Right hindlimb (tissue), 1 donor: ENCODE measurements around the gene SPATS2L.

Experiments used
- DNase-seq: peaks from one replicate; pipeline ENCODE4 v3.0.0-alpha.2; 2018

Gene SPATS2L

DNA sequence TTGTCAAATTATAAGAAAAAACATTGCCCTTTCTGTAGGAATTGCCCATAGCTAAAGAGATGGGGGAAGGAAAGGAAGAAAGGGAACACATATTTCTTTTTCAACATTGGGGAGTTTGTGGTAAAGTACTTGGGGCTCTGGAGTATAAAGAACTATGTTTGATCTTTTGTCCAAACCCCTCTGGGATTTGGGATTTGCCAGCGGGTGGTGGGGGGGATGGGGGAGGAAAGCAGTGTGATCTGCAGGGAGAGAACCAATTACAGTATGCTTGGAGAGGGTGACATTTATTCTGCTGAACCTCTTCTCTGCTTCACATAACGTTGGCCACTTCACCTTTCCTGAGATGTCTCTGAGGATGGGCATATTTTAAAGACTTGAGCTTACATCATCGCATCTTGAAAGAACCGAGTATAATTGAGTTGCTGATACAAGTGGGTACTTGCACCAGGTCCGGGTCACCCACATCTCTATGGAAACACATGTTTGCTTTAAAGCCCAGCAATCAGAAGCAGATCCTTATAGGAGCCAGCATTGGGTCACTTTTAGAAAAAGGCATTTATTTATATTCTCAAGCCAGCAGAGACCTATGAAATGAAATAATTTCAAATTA is 73.1 kb downstream of the SPATS2L start:
- no peak for DNase-seq

DNA sequence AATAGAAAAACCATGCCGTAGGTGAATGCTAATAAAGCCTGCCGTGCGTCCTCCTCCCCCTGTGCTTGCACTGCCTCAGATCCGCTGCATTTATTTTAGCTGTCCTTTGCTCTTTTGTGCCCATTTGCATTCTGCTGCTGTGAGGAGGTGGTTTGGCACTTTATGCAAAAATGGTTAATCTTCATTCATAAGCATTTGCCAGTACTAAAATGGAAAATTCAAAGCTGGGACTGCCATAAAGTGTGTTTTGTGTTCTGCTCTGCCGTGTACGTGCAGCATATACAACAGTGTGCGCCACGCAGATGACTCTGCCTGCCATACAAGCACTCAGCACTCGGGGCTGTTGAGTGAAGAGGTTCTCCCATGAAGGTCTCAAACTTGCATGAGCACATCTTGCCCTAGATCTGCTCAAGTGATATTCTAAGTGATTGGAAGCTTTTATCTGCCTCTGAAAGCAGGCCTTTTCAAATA is 73.6 kb downstream of the SPATS2L start:
- no peak for DNase-seq

DNA sequence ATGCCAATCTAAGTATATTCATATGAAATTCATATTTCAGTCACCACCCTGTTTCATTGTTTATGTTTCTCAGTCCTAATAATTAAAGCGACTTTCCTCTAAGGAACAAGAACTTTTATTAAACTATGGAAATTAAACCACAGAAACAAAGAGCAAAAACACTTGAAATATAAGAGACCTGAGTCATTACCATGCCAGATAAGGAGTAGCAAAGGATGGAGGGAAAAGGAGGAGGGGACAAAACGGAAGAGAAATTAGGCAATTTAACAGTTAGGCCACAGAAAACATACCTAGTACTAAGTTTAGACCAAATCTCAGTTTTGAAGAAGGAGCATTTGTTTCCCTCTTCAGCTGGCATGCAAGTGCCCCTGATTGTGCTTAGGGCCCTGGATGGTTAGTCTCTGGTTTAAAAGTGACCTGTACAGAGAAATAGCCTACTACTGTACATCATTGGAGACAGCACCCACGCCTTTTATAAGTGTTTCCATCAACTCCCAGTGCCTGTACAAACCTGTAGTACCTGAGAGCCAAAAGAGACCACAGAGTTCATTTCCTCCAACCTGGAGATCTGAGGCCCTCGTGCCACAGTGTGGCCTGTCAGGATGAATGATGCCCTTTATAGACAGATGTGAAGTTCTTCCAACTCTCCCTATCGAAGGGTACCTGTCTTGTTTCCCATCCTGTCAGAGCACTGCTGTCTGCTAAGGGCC is 74.5 kb downstream of the SPATS2L start:
- no peak for DNase-seq

DNA sequence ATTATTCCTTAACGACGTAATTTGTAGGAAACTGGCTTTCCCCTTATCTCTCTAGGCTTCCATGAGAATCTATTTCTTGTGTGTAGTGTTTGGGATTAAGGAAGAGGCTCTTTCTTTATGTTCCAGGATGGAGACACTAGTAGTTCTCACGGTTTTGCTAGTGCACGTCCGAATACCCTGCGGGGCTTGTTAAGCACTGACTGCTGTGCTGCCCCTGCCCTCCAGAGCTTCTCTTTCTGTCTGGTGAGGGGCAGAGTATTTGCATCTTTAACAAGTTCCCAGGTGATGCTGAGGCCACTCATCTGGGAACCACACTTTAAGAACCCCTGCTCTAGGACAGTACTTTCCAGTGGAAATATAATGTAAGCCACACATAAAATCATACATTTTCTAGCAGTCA is 76.4 kb downstream of the SPATS2L start:
- no peak for DNase-seq

DNA sequence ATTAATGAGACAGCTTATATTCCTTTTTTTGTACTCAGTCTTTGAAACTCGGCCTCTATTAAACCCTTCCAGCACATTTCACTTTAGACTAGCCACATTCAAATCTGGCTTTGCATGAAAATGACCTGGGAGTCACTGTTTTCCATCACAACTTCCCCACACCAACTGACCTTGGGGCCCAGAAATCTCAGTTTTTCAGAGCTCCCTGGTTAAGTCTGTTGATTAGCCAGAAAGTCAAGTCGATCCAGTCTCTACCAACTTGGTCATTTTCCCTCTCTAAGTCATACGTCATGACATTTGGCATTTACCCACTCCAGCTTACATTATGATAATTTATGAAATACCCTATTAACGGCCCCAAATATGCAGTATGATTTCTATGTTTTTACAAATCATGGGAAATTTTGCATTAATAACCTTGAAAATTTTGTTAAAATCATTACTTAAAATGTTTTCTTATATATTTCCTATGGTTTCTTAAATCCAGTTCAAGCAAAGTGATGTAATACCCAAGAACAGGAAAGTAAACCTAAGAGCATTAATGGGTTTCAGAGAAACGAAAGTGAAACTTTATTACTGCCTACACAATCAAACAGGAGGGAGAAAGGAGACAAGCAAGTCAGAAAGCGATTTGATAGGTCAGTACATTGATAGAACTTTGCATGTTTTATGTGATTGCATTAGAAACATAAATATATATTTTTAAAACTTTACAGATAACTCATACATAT is 77.1 kb downstream of the SPATS2L start:
- no peak for DNase-seq

DNA sequence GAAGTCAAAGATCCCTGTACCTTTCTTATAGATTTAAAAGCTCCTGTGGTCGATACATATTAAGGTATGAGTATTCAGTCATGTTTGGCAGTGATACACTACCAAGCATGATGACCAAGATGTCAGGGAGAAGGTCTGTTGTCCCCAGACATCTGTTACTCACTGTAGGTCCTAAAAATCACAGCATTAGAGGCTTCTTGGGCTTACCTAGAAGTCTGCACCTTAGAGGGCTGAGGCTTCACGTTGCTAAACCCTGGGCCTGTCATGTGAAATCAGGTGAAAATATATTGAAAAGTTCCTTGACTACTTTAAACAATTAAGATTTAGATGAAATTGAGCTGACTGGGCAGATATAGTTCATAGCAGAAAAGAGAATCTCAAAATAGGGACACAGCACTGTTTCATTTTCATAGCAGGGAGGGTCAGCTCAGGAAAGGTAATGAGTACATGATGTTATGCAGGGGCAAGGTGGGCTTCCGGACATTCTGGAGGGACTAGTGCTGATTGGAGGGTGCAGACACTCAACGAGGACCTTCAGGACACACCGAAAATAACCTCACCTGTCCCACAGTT is 78.7 kb downstream of the SPATS2L start:
- DNase-seq: no peak

DNA sequence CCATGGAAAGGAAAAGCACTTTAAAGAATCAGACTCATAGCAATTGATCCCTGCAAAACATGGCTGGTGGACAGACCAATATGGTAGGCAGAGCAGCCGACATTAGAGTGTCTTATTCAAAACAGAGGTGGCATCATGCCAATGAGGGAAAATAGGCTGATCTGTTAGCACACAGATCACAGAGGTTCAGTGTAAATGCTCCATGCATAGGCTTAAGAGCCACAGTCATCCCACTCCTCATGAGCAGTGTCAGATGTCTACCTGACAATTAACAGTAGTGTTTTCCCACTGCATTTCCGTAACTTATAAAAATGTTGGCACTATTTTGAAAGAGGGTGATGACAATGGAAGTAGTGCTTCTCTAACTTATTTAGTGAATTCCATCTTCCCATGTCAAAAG is 86.7 kb downstream of the SPATS2L start:
- no peak for DNase-seq

DNA sequence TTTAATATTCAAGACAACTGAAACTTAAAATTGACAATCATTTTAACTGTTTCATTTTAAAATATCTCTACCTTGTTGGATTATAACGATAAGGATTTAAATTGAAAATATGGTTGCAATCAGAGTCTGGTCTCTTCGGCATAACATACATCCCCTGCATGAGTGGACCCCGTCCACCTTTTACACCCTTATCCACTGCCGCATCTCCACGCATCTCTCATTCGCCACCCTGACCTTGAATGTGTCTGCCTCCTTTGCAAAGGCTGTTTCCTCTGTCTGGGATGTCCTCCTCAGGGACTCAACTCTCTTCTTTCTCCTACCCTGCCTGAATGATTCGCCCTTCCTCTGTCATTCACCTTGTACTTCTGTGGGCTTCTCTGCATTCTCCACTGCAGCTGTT is 87.6 kb downstream of the SPATS2L start:
- no peak for DNase-seq

DNA sequence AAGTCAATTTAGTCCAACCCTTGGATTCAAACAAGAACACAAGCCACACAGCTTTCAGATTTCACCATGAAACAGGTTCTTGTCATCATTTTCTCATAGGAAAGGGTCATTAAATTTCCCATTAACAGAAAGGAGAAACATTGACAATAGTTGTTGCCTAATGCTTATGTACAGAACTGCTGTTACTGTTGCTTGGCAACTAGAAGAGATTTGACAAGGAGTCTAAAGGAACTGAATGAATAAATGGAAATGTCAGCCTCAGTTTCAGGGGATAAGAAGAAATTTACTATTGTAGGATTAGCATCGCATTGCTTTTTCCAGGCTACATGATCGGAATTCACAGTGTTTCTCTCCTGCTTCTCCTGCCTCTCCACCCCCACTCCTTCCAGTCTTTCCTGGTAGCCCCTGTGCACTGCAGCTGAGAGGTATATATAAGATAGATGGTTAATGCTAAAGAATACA is 90.3 kb downstream of the SPATS2L start:
- no peak for DNase-seq

DNA sequence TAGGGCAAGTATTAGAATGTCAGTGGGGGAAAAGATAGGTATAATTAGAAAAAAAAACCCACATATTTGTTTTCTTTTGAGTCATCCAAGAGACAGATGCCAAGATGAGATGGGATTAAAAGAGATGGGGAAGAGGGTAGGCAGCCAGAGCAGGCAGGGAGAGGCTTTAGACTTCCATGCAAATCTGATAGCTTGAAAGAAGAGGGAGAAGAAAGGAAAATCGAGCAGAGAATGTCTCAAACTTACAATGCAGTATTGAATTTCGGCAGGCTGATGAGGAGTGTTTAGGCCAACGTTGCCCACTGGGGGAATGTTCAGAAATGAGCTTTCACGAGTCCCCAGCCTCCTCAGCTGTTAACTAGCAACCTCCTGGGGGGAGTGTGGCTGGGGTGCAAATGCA is 91.3 kb downstream of the SPATS2L start:
- DNase-seq: no peak

DNA sequence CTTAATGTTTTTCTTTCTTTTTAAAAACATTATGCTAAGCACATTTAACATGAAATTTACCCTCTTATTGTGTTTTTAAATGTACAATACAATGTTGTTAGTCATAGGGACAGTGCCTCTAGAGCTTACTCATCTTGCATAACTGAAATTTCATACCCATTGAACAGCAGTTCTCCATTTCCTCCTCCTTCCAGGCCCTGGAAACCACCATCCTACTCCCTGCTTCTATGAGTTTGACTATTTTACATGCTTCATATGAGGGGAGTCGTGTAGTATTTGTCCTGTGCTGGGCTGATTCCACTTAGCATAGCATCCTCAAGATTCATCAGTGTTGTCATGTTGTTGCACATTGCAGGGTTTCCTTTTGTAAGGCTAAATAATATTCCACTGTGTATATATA is 92.6 kb downstream of the SPATS2L start:
- no peak for DNase-seq

DNA sequence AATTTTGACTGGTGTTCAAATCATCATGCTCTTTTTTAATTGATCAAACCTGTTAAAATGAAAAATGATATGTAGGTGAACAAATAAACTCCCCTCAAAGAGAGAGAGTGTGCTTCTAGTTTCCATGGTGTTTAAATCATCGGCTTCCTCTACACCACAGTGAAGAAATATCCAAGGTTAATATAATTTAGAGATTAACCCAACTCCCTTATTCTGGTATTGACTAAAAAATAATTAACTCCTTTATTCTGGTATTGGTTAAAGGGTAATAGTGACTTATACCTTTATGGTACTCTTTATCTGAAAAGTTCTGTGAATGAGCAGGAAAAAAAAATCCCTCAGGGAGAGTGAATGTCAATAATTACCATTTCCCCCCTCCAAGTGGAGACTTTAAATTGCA is 93.1 kb downstream of the SPATS2L start:
- no peak for DNase-seq

DNA sequence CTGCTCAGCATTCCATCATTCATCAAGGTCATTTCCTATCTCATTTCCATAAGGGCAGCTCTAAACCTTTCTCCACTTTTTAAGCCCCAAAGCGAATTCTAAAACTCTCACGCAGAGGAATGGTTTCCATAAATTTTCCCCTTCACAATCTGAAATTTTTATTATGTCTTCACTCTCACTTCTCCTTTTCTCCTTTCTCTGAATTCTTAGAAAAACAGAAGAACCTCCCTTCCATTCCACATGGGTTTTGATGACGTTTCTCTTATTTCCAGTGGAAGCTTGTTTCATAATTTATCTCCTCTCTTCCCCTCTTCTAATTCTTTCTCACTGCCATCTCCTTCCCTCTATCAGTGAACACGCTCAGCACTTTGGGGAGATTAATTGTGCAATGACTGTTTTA is 97.3 kb downstream of the SPATS2L start:
- DNase-seq: no peak

DNA sequence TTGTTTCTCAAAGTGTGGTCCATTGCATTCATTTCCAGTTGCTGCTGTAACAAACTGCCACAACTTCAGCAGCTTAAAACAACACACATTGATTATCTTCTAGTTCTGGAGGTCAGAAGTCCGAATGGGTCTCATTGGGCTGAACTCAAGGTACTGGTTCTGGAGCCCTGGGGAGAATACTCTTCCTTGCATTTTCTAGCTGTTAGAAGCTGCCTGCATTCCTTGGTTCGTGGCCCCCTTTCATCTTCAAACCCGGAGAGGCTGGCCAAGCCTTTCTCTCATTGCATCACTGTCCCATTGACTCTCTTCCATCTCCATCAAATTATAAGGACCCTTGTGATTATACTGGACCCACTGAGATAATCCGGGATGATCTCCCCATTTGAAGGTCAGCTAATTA is 98.1 kb downstream of the SPATS2L start:
- no peak for DNase-seq

DNA sequence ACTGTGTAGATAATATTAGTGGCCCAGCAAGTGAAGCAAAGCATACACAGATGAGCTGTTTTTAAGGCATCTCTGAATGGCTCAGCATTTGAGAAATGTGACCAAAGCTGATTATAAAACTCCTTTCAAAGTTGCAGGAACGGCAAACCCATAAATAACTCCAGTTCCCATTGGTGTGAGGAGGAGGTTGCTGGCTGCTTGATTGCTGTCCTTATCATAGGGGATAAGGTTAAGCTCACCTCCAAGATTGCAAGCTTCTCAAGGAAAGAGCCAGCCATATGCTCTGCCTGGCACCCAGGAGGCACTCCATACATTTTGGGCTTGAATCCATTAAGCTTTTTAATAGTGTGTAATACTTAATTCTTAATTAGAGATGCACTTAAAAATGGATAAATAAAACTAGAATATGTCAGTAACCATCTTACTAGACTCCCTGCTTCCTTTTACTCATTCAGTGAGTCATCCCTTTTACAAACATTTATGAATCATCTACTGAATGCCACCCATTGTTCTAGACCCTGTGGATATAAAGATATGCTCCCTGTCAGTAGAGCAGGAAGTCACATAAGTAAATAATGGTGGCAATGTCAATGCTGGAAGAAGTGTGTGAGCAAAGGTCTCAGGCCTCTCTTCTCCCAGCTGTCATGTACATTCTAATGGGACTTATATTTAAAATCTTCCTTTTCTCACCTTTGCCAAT is 99.3 kb downstream of the SPATS2L start:
- no peak for DNase-seq

DNA sequence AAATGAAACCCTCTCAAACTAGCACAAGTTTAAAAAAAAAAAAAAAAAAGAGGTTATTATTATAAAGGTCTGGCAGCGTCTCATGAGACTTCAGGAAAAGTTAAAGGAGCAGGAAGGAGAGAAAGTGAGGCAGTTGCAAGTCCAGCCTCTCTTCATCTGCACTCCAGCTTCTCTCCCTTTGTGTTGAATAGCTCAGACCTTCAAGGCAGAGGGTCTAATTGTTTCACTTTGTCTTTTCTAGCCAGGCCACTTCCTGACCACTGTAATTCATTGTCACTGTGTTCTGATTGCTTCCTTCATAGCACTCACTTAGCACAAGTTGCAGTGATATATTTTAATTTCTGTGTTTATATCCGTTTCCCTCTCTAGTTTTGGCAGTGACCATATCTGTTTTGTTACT is 99.9 kb downstream of the SPATS2L start:
- no peak for DNase-seq

DNA sequence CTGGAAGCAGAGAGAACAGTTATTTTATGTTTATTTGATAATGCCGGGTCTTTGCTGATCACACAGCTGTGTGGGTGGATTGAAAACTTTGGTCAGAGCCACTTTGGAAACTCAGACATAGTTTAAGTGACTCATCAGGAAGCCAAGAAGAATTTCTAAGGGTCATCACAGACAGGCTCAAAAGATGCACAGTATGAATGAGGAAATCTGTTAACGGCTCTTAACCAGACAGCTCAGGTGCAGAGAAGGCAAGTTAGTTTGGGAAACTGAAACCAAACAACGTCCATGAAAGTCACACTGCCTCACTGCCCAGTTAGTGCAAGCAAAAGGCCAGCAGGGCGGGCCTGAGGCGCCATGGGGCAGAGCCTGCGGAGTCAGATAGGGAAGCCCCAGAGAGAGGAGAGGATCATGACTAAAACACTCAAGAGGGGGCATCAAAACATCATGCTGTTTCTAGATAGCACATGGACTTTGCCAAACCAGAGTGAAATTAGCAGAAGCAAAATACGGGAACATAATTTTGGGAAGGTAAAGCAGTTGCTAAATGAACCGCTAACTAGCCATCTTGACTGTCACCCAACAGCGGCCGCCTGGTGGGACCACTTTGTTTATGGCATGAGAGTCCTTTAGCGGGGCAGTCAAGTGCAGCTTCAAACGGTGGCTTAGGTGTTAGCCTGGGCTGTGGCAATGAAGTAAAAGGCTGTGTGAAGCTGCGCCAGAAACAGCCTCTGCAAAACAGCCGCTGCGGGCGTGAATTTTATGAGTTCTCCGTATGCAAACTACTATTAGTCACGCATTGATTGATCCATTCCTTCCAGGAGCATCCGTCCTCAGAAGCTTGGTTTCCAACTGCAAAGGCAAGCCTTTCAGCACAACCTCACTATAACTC is 102.2 kb downstream of the SPATS2L start:
- no peak for DNase-seq

DNA sequence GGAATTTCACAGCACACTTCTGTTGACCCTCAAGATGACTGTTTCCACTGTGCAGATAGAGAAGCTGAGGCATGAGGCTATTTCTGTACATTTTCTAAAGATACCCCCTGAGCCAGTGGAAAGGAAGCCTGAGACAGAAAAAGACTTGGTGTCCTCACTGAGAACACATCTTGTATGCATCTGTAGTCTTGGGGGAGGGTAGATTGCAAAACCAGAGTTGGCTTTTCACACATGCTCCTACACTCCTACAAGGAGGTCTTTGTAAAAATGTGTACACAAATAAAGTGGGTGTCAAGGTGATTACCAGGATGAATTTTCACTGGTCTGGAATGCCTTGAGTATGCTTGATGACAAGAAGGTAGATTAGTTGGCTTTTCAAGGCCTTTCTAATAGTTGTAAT is 105.3 kb downstream of the SPATS2L start:
- DNase-seq: no peak

DNA sequence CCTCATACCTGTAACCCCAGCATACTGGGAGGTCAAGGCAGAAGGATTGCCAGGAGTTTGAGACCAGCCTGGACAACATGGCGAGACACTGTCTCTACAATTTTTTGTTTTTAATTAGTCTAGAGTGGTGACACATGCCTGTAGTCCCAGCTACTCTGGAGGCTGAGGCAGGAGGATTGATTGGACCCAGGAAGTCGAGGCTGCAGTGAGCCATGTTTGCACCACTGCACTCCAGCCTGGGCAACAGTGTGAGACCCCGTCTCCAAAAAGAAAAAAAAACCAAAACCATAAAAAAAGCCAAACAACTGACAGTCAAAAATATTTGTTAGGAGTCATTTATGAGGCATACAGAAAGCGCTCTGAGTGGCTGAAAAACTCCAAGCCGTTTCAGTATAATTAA is 107.9 kb downstream of the SPATS2L start:
- DNase-seq: no peak

DNA sequence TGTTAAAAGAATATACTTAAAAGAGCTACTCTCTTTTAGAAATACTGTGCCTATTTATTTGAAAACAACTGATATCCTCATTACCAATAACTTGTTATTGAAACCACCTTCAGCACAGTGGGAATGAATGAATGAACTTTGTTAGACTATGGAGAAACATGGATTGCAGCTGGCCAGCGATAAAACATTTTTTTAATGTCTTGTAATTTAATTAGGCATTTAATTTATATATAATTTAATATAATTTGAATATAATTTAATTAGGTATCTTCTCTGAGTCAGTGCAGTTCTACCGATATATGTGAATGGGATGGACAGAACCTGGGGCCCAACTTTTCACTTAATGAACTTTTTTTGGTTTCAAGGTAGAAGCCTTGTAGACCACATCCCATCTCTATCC is 109.0 kb downstream of the SPATS2L start:
- DNase-seq: no peak

DNA sequence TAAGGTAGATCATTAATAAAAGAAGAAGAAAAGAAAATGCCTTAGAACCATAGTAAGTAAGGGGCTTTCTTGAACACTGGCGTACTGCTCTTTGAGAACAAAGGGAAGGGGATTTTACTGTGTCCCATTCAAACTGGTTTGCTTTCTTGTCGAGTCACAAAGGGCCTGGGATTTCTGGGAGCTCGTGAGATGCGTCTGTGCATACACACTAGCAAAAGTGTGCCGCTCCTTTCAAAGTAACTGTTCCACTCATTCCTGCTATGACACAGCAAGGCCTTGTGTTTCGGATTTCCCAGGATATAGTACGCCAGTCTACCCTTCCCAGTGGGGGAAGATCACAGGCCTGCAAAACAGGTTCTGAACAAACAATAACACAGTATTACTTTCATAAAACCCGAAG is 110.4 kb downstream of the SPATS2L start:
- DNase-seq: no peak

DNA sequence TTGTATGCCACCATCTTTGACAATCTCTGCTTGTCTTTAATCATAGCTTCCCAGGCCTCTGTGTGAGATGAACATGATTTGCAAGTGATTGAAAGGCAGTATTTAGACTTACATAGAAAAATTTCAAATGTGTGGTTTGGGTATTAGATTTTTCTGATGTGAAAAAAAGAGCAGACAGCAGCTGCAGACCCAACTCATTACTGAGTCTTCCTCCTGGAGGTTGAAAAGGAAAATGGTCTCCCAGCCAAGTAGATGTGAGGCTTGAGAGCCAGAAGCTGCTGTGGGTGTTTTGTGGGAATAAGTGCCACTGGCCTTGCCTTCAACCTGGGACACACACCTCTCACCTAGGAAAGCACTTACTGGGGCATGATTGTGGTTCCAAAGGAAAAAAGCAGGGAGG is 110.9 kb downstream of the SPATS2L start:
- DNase-seq: no peak
